NT2/D1 (cell line): ENCODE data around the gene PICALM.

ENCODE experiments used
- DNase-seq: peaks from one replicate; pipeline ENCODE4 v3.0.0-alpha.2; 2011; ENCODE audit warnings: low read depth, low spot score
- H3K27me3 ChIP-seq: 2 replicates; pipeline ENCODE4 v1.6.0; 2011; ENCODE audit warnings: mild to moderate bottlenecking; ENCODE audit not compliant: insufficient read length, insufficient read depth
- H3K36me3 ChIP-seq: 2 replicates; pipeline ENCODE4 v1.6.1; 2011; ENCODE audit warnings: mild to moderate bottlenecking, low read length, mixed read lengths; ENCODE audit not compliant: insufficient read depth, insufficient read length
- H3K4me1 ChIP-seq: 2 replicates; pipeline ENCODE4 v1.5.1; 2011; ENCODE audit not compliant: insufficient read depth, insufficient read length
- H3K4me3 ChIP-seq: 2 replicates; pipeline ENCODE4 v1.5.1; 2011; ENCODE audit warnings: low read depth; ENCODE audit not compliant: insufficient read length
- H3K9ac ChIP-seq: 2 replicates; pipeline ENCODE4 v1.6.0; 2011; ENCODE audit warnings: low read depth; ENCODE audit not compliant: insufficient read length
- H3K9me3 ChIP-seq: 2 replicates; pipeline ENCODE4 v1.5.1; 2011; ENCODE audit warnings: mild to moderate bottlenecking, low read length; ENCODE audit not compliant: insufficient read depth
- SUZ12 ChIP-seq: IDR thresholded peaks from 2 replicates; pipeline ENCODE4 v1.6.1; 2011; ENCODE audit not compliant: insufficient read length, insufficient read depth; ENCODE audit errors: extremely low read depth
- YY1 ChIP-seq: IDR thresholded peaks from 2 replicates; pipeline ENCODE4 v1.6.1; 2011; ENCODE audit not compliant: insufficient read length, insufficient read depth
- ZNF274 ChIP-seq: IDR thresholded peaks from 2 replicates; pipeline ENCODE4 v1.6.1; 2011; ENCODE audit warnings: mild to moderate bottlenecking, low read depth, low read length

PICALM gene

GRCh38 chr11:86034710-86035109 lies 34.2 kb downstream of the PICALM start:
- TF ChIP-seq YY1 = no peak
- no peak for TF ChIP-seq ZNF274
- no peak for TF ChIP-seq SUZ12
- DNase-seq = no peak
- H3K9ac ChIP-seq = no peak overlapping the region
- no peaks in the 10 kb centered on the region for H3K9me3 ChIP-seq
- H3K27me3 ChIP-seq = no peaks in the 10 kb centered on the region
- H3K4me3 ChIP-seq = no peak overlapping the region
- no peaks in the 10 kb centered on the region for H3K4me1 ChIP-seq
- peaks cover 9% of the 10 kb centered on the region for H3K36me3 ChIP-seq

GRCh38 chr11:86021377-86021776 lies 47.5 kb downstream of the PICALM start:
- no peaks in the 10 kb centered on the region for H3K27me3 ChIP-seq
- no peak overlapping the region for H3K9ac ChIP-seq
- H3K4me1 ChIP-seq = no peaks in the 10 kb centered on the region
- H3K4me3 ChIP-seq = no peak overlapping the region
- no peak for TF ChIP-seq ZNF274
- no peak for TF ChIP-seq YY1
- TF ChIP-seq SUZ12 = no peak
- H3K9me3 ChIP-seq = no peaks in the 10 kb centered on the region
- no peak for DNase-seq
- peaks cover 27% of the 10 kb centered on the region for H3K36me3 ChIP-seq

- peaks cover 16% of the 10 kb centered on the region for H3K36me3 ChIP-seq
- no peaks in the 10 kb centered on the region for H3K4me1 ChIP-seq
- TF ChIP-seq YY1 = no peak
- no peak for TF ChIP-seq ZNF274
- no peak for TF ChIP-seq SUZ12
- no peak for DNase-seq
- H3K27me3 ChIP-seq = no peaks in the 10 kb centered on the region
- no peaks in the 10 kb centered on the region for H3K9me3 ChIP-seq
- H3K4me3 ChIP-seq = no peak overlapping the region
- no peak overlapping the region for H3K9ac ChIP-seq
Measured at GRCh38 chr11:86018249-86018648, 50.6 kb downstream of the PICALM start.

GRCh38 chr11:86016451-86016850 lies 52.4 kb downstream of the PICALM start:
- Histone ChIP-seq H3K4me3 (no peak overlapping the region), H3K4me1 (no peaks in the 10 kb centered on the region), H3K27me3 (no peaks in the 10 kb centered on the region), H3K36me3 (peaks cover 16% of the 10 kb centered on the region), H3K9ac (no peak overlapping the region), H3K9me3 (no peaks in the 10 kb centered on the region)
- no peak for DNase-seq
- TF ChIP-seq ZNF274 = no peak
- no peak for TF ChIP-seq YY1
- TF ChIP-seq SUZ12 = no peak

- Histone ChIP-seq H3K36me3 (peaks cover 22% of the 10 kb centered on the region), H3K4me3 (no peak overlapping the region), H3K4me1 (no peaks in the 10 kb centered on the region), H3K9ac (no peak overlapping the region), H3K27me3 (no peaks in the 10 kb centered on the region), H3K9me3 (no peaks in the 10 kb centered on the region)
- no peak for DNase-seq
- no peak for TF ChIP-seq SUZ12
- no peak for TF ChIP-seq ZNF274
- TF ChIP-seq YY1 = no peak
Measured at GRCh38 chr11:86015699-86016098, 53.2 kb downstream of the PICALM start.

GRCh38 chr11:86014221-86014620 lies 54.7 kb downstream of the PICALM start:
- DNase-seq = no peak
- Histone ChIP-seq H3K36me3 (peaks cover 19% of the 10 kb centered on the region), H3K9me3 (no peaks in the 10 kb centered on the region), H3K27me3 (no peaks in the 10 kb centered on the region), H3K4me3 (no peak overlapping the region), H3K4me1 (no peaks in the 10 kb centered on the region), H3K9ac (no peak overlapping the region)
- TF ChIP-seq ZNF274 = no peak
- no peak for TF ChIP-seq SUZ12
- TF ChIP-seq YY1 = no peak

- Histone ChIP-seq H3K9me3 (no peaks in the 10 kb centered on the region), H3K27me3 (no peaks in the 10 kb centered on the region), H3K9ac (no peak overlapping the region), H3K4me3 (no peak overlapping the region), H3K4me1 (no peaks in the 10 kb centered on the region), H3K36me3 (peaks cover 17% of the 10 kb centered on the region)
- DNase-seq = no peak
- TF ChIP-seq YY1 = no peak
- no peak for TF ChIP-seq SUZ12
- TF ChIP-seq ZNF274 = no peak
Measured at GRCh38 chr11:86013713-86014112, 55.2 kb downstream of the PICALM start.

GRCh38 chr11:86011175-86011574 lies 57.7 kb downstream of the PICALM start:
- Histone ChIP-seq H3K36me3 (peaks cover 24% of the 10 kb centered on the region), H3K9me3 (no peaks in the 10 kb centered on the region), H3K27me3 (no peaks in the 10 kb centered on the region), H3K4me1 (no peaks in the 10 kb centered on the region), H3K9ac (no peak overlapping the region), H3K4me3 (no peak overlapping the region)
- no peak for TF ChIP-seq ZNF274
- TF ChIP-seq YY1 = no peak
- no peak for TF ChIP-seq SUZ12
- DNase-seq = no peak
